Gastroesophageal sphincter (tissue), 3 donors: Measurements from ENCODE around the gene SPSB2.

Experiments used
- POLR2A ChIP-seq, 2 donors: fragments of 450-650 bp; IDR thresholded peaks; one replicate each; pipeline ENCODE4 v1.6.1; 2017; ENCODE audit warnings: antibody characterized with exemption in 2 of 2, mild to moderate bottlenecking in 2 of 2, moderate library complexity in 1 of 2
- TF ChIP-seq, protein P1 (sequence below), 4 experiments: fragments of 200-600 bp in 2 of 4; fragments of 450-650 bp in 2 of 4; sonication (generic) in 1 of 4; IDR thresholded peaks; one replicate each; pipeline ENCODE4 v1.5.1; 2017 to 2019; ENCODE audit warnings: antibody characterized with exemption in 4 of 4, mild to moderate bottlenecking in 2 of 4, moderate library complexity in 2 of 4

DNA sequence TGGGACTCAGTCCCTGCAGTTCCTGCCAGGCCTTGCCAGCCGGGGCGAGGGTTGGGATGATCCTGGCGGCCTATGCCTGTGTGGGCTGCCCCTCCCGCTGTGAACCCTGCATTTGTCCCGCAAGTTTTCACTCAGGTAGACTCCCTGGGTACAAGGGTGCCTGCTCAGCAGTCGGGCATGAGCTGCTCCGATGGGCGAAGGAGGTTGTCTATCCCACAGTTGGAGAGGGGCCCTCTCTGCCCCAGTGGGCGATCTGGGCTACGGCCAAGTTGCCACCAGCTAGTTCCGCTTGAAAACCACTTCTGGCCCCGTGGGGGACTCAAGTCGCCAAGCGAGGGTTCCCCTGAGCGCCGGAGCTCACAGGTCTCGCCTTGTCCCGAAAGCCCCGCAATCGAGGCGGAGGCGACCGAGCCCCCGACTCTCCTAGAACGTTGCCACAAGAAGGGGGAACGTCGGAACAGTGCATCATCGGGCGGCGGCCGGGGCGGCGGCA is 6.1 kb downstream of the SPSB2 start:
- TF ChIP-seq, protein P1, sequence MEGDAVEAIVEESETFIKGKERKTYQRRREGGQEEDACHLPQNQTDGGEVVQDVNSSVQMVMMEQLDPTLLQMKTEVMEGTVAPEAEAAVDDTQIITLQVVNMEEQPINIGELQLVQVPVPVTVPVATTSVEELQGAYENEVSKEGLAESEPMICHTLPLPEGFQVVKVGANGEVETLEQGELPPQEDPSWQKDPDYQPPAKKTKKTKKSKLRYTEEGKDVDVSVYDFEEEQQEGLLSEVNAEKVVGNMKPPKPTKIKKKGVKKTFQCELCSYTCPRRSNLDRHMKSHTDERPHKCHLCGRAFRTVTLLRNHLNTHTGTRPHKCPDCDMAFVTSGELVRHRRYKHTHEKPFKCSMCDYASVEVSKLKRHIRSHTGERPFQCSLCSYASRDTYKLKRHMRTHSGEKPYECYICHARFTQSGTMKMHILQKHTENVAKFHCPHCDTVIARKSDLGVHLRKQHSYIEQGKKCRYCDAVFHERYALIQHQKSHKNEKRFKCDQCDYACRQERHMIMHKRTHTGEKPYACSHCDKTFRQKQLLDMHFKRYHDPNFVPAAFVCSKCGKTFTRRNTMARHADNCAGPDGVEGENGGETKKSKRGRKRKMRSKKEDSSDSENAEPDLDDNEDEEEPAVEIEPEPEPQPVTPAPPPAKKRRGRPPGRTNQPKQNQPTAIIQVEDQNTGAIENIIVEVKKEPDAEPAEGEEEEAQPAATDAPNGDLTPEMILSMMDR (IDR thresholded peaks at IDR 0.05), result peak in 1 of 4 experiments; percentile 12
- TF ChIP-seq POLR2A (IDR thresholded peaks at IDR 0.05), result no peak
